GM12873 (cell line): Measurements from ENCODE around the gene FSTL4.
A peak's percentile ranks its signal among the peaks of the same experiment; 100 is the strongest.

ENCODE experiments used
- CTCF ChIP-seq: IDR thresholded peaks from 2 replicates; pipeline ENCODE4 v1.5.1; 2012; ENCODE audit warnings: low read depth, mild to moderate bottlenecking, moderate library complexity, low read length, control low read depth; ENCODE audit not compliant: insufficient read depth; ENCODE audit errors: missing control alignments

The FSTL4 gene

GRCh38 chr5:133556551-133556950 lies 55.8 kb downstream of the FSTL4 start:
- TF ChIP-seq CTCF, result no peak

- no peak for TF ChIP-seq CTCF
Observed at GRCh38 chr5:133554279-133554678, 58.1 kb downstream of the FSTL4 start.

GRCh38 chr5:133552925-133553525 lies 59.3 kb downstream of the FSTL4 start:
- peak; percentile 86 for TF ChIP-seq CTCF

GRCh38 chr5:133546500-133546899 lies 65.8 kb downstream of the FSTL4 start:
- TF ChIP-seq CTCF, result no peak

GRCh38 chr5:133544346-133544745 lies 68.0 kb downstream of the FSTL4 start:
- no peak for TF ChIP-seq CTCF

- TF ChIP-seq CTCF, result no peak
Observed at GRCh38 chr5:133539818-133540217, 72.5 kb downstream of the FSTL4 start.

GRCh38 chr5:133538718-133539117 lies 73.6 kb downstream of the FSTL4 start:
- no peak for TF ChIP-seq CTCF
